NCI-H510A treated with DMSO at 0.1 percent for 48 hours (cell line): ENCODE results near the gene CHAF1B.

Experiments
- DNase-seq: peaks from one replicate; lab custom pipeline; 2025; lab: John Stamatoyannopoulos, UW

CHAF1B gene

DNA sequence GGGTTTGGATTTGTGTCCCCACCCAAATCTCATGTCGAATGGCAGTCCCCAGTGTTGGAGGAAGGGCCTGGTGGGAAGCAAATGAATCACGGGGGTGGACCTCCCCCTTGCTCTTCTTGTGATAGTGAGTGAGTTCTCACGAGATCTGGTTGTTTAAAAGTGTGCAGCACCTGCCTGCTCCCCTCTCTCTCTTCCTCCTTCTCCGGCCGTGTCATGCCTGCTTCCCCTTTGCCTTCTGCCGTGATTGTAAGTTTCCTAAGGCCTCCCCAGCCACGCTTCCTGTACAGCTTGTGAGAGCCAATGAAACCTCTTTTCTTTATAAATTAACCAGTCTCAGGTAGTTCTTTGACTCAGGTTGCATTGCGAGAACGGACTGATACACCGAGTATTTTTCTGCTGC lies 78.8 kb downstream of the CHAF1B start:
- DNase-seq: no peak

DNA sequence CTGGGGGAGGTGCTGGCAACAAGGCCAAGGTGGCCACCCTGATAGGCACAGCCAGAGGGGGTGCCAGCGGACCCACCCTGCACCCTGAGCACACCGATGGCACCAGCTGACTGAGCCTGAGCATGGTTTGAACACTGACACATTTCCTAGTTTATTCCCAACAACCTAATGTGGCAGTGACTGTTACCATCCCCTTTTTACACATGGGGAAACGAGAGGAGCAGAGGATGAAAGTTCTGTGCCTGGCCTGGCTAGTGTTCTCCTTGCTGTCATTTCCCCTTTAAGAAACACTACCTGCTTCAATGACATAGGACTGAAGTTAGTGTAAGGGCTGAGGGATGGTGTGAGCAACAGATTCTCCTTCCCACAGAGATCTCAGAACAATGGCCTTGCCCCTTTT lies 79.4 kb downstream of the CHAF1B start:
- DNase-seq: no peak

DNA sequence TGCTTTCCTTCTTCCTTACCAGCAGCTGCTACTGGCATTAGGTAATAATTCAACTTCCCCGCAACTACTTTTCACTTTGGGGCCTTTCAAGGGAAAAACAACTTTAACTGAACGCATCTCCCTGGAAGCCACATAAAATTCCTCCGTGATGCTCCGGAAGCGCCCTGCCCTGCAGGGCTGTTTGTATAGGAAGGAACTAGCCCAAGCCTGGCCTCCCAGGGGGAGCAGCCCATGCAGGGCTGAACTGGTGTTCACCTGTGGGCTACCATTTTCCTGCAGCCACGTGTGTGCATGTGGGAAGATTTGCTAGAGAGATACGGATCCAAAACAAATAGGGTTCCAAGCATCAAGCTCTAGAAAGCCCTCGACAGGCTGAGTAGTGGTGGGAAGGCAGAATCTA lies 80.3 kb downstream of the CHAF1B start:
- DNase-seq: no peak

DNA sequence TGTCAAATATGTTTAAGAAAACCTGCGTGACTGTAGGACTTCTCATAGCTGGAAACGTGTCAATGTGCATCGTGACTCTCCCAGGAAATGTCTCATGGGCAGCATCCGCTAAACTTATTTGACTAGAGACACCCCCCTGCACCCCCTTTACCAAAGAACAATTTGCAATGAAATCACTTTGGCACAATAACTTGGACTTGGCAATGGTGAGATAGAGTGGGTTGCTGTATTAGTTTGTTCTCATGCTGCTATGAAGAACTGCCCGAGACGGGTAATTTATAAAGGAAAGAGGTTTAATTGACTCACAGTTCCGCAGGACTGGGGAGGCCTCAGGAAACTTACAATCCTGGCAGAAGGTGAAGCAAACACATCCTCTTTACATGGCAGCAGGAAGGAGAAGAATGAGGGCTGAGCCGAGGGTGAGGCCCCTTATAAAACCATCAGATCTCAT lies 80.9 kb downstream of the CHAF1B start:
- no peak for DNase-seq
